H1 (cell line): ENCODE data around the gene AQP7. TPM values are rescaled to one million over a fixed set of nuclear protein-coding genes. Genes with fewer than 3 reads are reported as not detected.

Experiments used
- NRF1 ChIP-seq: IDR thresholded peaks from 2 replicates; pipeline ENCODE4 v1.6.1; 2011; ENCODE audit warnings: mild to moderate bottlenecking, low read depth, low read length, improper control_type of control experiment
- SIRT6 ChIP-seq: IDR thresholded peaks from one replicate; pipeline ENCODE4 v1.7.1; 2012; ENCODE audit warnings: low read length, inconsistent platforms
- SIX5 ChIP-seq: IDR thresholded peaks from 2 replicates; pipeline ENCODE4 v1.6.1; 2011; ENCODE audit warnings: mild to moderate bottlenecking, low read depth, low read length
- TAF1 ChIP-seq: IDR thresholded peaks from 2 replicates; pipeline ENCODE4 v1.6.1; 2011; ENCODE audit warnings: mild to moderate bottlenecking, low read depth, low read length
- polyA plus RNA-seq, 7 experiments: library from polyadenylated mRNA; depleted of rRNA in 3 of 7; stranded (reverse) in 5 of 7; unstranded in 2 of 7; fragments of >200 nt in 5 of 7; fragments of 200-250 nt in 2 of 7; gene quantifications; 1 replicate in 5 of 7; 2 replicates in 1 of 7; 4 replicates in 1 of 7; pipeline versions ENCODE4 v1.2.1 to v1.2.3, GENCODE V29; 2011 to 2013; ENCODE audit warnings: missing spikeins in 2 of 7, mixed read lengths in 2 of 7
- total RNA-seq: library from RNA; stranded (reverse); fragmentation: NEBNext Ultra II Directional; extraction: Animal tissue kit (Norgen Biotek cat#: 25700); gene quantifications from 2 replicates; pipeline ENCODE4 v1.2.1, GENCODE V29; 2021
- TF ChIP-seq, protein P1 (sequence below): IDR thresholded peaks from 2 replicates; pipeline ENCODE4 v1.6.1; 2012; ENCODE audit warnings: inconsistent platforms
- TF ChIP-seq, protein P2 (sequence below): IDR thresholded peaks from 2 replicates; pipeline ENCODE4 v1.6.1; 2011; ENCODE audit warnings: low read depth, mild to moderate bottlenecking, low read length; ENCODE audit not compliant: insufficient read depth

The AQP7 gene
- total and polyA plus RNA-seq, 2 of the 8 experiments (the other 6 are each of a cell fraction or from before 2014, with no cell fraction given): not detected

DNA sequence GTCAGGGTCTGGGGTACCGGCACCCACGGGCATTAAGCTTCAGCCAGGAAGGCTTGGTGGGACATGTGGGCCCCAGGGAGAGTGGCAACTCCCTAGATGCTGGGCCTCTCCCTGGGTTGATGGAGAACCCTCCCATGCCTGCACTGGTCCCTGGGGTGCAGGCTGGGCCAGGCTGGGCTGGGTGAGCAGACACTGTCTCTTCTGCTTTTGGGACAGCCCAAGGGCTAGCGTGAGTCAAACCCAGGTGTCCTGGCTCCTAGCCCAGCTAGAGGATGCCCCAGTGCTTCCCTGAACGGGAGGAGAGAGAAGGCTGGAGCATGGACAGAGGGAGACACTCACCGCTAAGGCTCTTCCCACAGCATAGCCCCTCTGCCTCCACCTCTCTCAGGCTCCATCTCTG lies 5.7 kb upstream of the AQP7 start (continued):
- TF ChIP-seq SIRT6 (no peak), NRF1 (no peak), TAF1 (no peak), SIX5 (no peak)
- TF ChIP-seq, protein P1, sequence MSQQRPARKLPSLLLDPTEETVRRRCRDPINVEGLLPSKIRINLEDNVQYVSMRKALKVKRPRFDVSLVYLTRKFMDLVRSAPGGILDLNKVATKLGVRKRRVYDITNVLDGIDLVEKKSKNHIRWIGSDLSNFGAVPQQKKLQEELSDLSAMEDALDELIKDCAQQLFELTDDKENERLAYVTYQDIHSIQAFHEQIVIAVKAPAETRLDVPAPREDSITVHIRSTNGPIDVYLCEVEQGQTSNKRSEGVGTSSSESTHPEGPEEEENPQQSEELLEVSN: no peak
- TF ChIP-seq, protein P2, sequence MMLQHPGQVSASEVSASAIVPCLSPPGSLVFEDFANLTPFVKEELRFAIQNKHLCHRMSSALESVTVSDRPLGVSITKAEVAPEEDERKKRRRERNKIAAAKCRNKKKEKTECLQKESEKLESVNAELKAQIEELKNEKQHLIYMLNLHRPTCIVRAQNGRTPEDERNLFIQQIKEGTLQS: no peak
- TF ChIP-seq, all 59 proteins: peak for 0
